Stimulated activated CD4-positive, alpha-beta T cell treated with anti-CD3 and anti-CD28 coated beads, TNF-alpha, amount 100 ng/mL, for 24 hours (primary cell): ENCODE data around the gene KCTD10.
"Not testable (repeated sequence)": the region's sequence is repeated elsewhere in the genome, so short reads cannot be mapped to it uniquely, and the experiment has no call there.

Source experiments
- DNase-seq, 3 experiments: peaks; one replicate each; pipeline ENCODE4 v3.0.0-alpha.2; 2020; ENCODE audit warnings: low read depth in 3 of 3

The KCTD10 gene

DNA sequence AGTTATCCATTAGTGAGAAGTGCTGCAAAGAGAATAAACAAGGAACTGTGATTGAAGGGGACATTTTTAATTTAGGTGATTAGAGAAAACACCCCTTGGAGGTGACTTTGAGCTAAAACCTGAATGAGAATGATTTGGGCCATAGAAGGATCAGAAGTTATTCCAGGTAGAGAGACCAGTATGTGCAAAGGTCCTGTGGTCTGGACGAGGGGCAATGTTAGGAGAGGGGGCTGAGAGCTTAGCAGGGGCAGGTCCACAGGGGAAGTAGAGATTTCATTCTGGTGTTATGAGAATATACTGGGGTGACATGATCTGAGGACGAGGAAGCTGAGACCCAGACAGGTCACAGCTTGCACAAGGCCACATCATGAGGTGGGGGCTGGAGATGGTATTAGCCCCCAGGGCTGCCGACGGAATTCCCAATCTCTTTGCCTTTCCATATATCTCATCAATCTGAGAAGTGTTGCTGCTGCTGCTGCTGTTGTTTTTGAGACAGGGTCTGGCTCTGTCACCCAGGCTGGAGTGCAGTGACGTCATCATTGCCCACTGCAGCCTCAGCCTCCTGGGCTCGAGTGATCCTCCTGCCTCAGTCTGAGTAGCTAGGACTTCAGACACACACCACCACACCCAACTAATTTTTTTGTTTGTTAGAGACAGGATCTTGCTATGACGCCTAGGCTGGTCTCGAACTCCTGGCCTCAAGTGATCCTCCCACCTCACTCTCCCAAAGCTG is 55.6 kb downstream of the KCTD10 start:
- DNase-seq, result no peak

DNA sequence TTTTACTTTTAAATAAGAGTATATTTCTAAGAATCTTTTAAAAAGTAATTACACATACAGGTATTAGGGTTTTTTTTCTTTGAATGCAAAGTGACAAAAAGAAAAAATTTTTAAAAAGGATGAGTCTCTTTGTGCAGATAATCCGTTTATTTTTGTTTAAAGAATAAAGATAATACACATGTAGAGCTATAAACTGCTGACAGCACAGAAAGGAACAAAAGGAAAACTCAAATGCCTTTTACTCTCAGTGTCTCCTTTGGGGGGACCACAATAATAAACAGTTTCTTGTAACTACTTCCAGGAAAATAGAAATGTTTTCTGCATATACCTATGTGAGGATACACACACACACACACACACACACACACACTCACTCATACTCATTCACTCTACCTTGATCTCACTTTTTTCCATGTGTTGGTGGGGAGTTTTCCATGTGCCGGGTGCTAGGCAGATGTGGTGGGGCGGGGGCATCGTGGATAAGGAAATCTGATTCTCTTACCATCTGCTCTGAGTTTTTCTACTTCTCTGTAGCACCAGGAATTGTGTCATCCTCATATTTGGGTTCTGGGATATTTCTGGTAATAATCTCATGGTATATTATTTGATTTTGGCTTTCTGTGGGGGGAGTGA is 58.1 kb downstream of the KCTD10 start:
- no peak for DNase-seq

- not testable (repeated sequence) for DNase-seq
These were observed 71.0 kb downstream of the KCTD10 start for GRCh38 chr12:109406147-109406546.

DNA sequence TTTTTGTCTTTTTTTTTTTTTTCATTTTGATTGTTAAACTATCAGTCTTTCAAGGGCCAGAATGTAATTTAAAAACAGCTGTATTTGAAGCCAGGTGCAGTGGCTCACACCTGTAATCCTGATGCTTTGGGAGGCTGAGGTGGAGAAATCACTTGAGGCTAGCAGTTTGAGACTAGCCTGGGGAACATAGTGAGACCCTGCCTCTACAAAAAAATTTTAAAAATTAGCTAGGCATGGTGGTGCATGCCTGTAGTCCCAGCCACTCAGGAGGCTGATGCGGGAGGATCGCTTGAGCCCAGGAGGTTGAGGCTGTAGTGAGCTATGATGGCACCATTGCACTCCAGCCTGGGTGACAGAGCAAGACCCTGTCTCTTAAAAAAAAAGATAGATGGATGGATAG is 72.3 kb downstream of the KCTD10 start:
- not testable (repeated sequence) for DNase-seq
